SK-N-MC (cell line): ENCODE data around the gene KAZN.

Experiments used
- DNase-seq: peaks from one replicate; pipeline ENCODE4 v3.0.0-alpha.2; 2011; ENCODE audit warnings: low read depth, low spot score
- H3K27ac ChIP-seq: fragments of 200-600 bp; sonication (generic); 2 replicates; pipeline ENCODE4 v1.5.1; 2016; ENCODE audit warnings: mixed run types
- H3K36me3 ChIP-seq: fragments of 200-600 bp; sonication (generic); 2 replicates; pipeline ENCODE4 v1.6.1; 2017; ENCODE audit warnings: antibody characterized with exemption, low read length, mixed read lengths; ENCODE audit not compliant: insufficient read depth
- H3K4me3 ChIP-seq: fragments of 200-600 bp; sonication (generic); 2 replicates; pipeline ENCODE4 v1.5.1; 2016
- H3K9ac ChIP-seq: fragments of 200-600 bp; sonication (generic); 2 replicates; pipeline ENCODE4 v1.8.0; 2017; ENCODE audit warnings: mixed run types, mixed read lengths; ENCODE audit not compliant: insufficient read length
- H3K9me3 ChIP-seq: fragments of 200-600 bp; sonication (generic); 2 replicates; pipeline ENCODE4 v1.6.1; 2017; ENCODE audit warnings: low read depth, mild to moderate bottlenecking, antibody characterized with exemption, low read length, moderate library complexity, mixed read lengths
- EZH2 ChIP-seq: fragments of 200-600 bp; sonication (generic); IDR thresholded peaks from one replicate; pipeline ENCODE4 v1.6.1; 2017; ENCODE audit warnings: antibody characterized with exemption
- FOXP2 ChIP-seq: optimal IDR thresholded peaks from 2 replicates; pipeline ENCODE3; 2011; ENCODE audit warnings: mild to moderate bottlenecking, moderate library complexity; ENCODE audit not compliant: insufficient read depth; ENCODE audit errors: extremely low read length, control extremely low read depth
- POLR2AphosphoS5 ChIP-seq: IDR thresholded peaks from 2 replicates; pipeline ENCODE4 v1.6.1; 2012; ENCODE audit warnings: mild to moderate bottlenecking, low read depth, low read length, borderline replicate concordance

Gene KAZN

GRCh38 chr1:14678011-14678638 lies 79.6 kb downstream of the KAZN start:
- no peak for TF ChIP-seq FOXP2
- TF ChIP-seq EZH2 = no peak
- TF ChIP-seq POLR2AphosphoS5 = no peak
- no peaks in the 10 kb centered on the region for H3K36me3 ChIP-seq
- H3K9ac ChIP-seq = no peak overlapping the region
- H3K4me3 ChIP-seq = no peak overlapping the region
- no peak overlapping the region for H3K27ac ChIP-seq
- no peaks in the 10 kb centered on the region for H3K9me3 ChIP-seq
- no peak for DNase-seq

DNA sequence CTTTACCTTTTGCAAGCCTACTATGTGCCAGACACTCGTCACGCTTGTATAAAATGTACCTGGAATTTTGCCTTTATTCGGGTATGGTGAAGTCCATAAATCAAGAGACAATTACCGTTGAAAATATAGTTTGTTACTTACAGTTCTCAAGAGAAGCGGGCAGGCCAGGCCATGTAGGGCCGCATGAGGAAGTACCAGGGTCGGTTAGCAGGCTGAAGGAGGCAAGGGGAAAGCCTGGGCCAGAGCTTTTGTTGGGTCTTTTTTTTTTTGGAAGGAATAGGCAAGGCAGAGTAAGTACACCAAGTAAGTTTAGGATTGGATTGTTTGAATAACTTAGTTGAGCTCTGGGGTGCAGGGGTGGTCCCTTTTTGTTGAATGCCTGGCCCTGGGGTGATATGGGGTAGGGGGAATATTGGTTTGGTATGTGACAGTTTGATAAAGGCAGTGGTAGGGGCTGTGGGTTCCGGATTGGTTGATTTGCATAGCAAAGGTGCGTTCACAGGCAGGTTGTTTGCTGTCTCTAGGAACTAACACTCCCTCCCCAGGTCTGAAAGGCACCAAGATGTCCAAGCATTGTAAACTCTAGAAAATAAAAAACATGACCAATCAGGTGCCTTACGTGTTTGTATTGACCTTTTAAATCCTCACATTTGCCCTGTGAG lies 80.7 kb downstream of the KAZN start:
- Histone ChIP-seq H3K27ac (no peak overlapping the region), H3K36me3 (no peaks in the 10 kb centered on the region), H3K4me3 (no peak overlapping the region), H3K9me3 (no peaks in the 10 kb centered on the region), H3K9ac (no peak overlapping the region)
- TF ChIP-seq FOXP2 (no peak), POLR2AphosphoS5 (no peak), EZH2 (no peak)
- DNase-seq = no peak

- H3K9me3 ChIP-seq = no peaks in the 10 kb centered on the region
- DNase-seq = no peak
- no peak overlapping the region for H3K27ac ChIP-seq
- no peak overlapping the region for H3K4me3 ChIP-seq
- no peak overlapping the region for H3K9ac ChIP-seq
- H3K36me3 ChIP-seq = no peaks in the 10 kb centered on the region
- TF ChIP-seq FOXP2 (no peak), EZH2 (no peak), POLR2AphosphoS5 (no peak)
These were observed 82.7 kb downstream of the KAZN start for GRCh38 chr1:14681182-14681581.

DNA sequence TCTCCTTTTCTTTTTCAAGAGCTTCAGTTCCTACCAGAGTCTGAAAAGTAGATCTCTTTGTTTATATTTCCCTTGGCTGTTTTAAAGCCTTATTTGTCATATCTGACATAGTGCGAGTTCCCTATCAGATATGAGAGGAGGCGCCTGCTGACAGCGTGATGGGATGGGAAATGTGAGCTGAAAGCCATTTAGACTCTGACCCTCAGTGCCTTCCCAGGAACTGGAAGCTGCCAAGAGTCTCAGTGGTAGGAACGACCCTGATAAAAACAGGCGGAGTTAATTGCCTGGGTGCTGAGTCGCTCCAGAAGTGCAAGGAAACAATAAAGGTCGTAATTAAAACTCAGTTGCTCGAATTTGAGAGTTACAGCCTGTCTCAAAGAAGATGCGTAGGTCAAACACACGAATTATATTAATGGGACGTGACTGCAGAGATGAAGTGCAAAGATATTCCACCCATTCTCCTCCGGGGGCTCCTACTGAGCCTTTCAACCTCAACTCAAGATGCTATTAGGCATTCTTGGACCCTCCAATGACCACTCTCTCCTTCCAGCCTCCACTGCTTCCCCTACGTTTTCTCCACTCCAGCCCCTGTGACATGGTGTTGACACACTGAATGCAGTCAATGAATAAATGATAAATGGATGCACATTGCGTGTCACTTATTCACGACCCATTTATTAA lies 84.6 kb downstream of the KAZN start:
- no peaks in the 10 kb centered on the region for H3K9me3 ChIP-seq
- no peak overlapping the region for H3K4me3 ChIP-seq
- no peak overlapping the region for H3K9ac ChIP-seq
- no peaks in the 10 kb centered on the region for H3K36me3 ChIP-seq
- no peak for TF ChIP-seq EZH2
- no peak for TF ChIP-seq FOXP2
- TF ChIP-seq POLR2AphosphoS5 = no peak
- H3K27ac ChIP-seq = no peak overlapping the region
- no peak for DNase-seq

DNA sequence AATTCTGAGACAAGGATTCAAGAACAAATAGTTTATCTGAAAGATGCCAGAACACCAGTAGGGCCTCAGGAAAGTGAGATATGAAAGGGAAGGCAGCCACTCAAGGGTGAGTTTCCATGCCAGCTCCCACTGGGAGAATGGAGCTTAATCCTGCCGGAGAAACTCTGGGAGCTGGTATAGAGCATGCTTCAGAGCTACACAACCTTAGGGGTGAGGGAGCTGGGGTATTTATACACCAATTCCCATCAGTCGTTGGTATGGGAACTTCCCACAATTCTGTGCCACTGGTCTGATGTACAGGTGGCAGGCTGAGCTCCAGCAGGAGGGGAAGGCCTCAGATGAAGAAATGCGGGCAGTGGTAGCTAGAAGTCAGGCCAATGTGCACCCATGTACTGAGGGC lies 86.6 kb downstream of the KAZN start:
- no peak for DNase-seq
- H3K9me3 ChIP-seq = no peaks in the 10 kb centered on the region
- no peak for TF ChIP-seq EZH2
- TF ChIP-seq POLR2AphosphoS5 = no peak
- no peak for TF ChIP-seq FOXP2
- no peak overlapping the region for H3K27ac ChIP-seq
- no peaks in the 10 kb centered on the region for H3K36me3 ChIP-seq
- no peak overlapping the region for H3K4me3 ChIP-seq
- no peak overlapping the region for H3K9ac ChIP-seq

DNA sequence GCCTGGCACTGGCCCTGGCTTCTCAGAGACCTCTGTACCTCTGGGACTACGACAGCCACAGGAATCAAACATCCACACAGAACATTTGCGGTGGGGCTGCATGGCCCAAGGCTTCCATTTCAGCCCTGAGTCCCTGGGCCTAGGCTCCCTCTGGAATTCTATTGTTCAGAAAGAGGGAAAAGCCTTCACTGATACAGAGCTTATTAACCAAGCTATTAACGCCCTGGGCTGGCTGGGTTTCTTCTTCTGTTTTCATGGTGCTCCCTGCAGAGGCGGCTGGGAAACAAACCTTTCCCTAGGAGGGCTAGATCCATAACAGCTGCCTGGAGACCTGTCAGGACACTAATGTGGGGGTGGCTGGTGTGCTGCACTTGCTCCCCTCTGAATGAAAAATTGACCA lies 88.2 kb downstream of the KAZN start:
- Histone ChIP-seq H3K27ac (no peak overlapping the region), H3K4me3 (no peak overlapping the region)

GRCh38 chr1:14687147-14687546 lies 88.7 kb downstream of the KAZN start:
- no peak for TF ChIP-seq POLR2AphosphoS5
- TF ChIP-seq FOXP2 = no peak
- no peak for TF ChIP-seq EZH2

More for the DNA sequence above, 88.2 kb downstream of the KAZN start:
- Histone ChIP-seq H3K36me3 (no peaks in the 10 kb centered on the region), H3K9ac (no peak overlapping the region), H3K9me3 (no peaks in the 10 kb centered on the region)
- TF ChIP-seq EZH2 = no peak
- no peak for TF ChIP-seq POLR2AphosphoS5
- no peak for TF ChIP-seq FOXP2
- DNase-seq = no peak

DNA sequence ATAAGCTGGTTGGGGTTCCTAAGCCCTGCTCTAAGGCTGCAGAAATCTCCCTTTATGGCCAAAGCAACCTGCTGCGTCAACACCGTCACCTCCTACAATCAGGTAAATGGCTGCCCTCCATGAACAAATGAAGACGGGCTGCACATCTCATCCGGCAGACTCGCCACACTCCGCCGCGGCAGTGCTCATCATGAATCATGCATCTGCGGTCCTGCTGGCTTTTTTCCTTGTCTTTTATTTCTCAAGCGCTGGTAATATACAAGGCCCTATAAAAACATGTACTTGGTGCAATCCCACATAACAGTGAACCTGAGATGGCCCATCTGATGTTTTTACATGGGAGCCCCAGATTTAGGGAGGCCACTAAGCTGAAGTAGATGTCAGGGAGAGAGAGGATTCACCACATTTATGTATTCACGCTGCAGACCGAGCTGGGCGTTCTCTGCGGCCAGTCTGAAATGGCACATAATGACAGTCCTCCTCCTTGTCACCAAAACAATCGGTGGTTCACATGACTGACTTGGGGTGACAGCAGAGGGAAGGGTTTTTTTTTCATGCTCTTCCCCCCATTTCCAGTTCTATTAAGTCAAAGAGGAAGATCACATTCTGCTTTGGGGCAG lies 91.6 kb downstream of the KAZN start:
- Histone ChIP-seq H3K9me3 (no peaks in the 10 kb centered on the region), H3K9ac (no peak overlapping the region), H3K4me3 (no peak overlapping the region), H3K36me3 (no peaks in the 10 kb centered on the region), H3K27ac (no peak overlapping the region)
- DNase-seq = no peak
- TF ChIP-seq FOXP2 = no peak
- TF ChIP-seq EZH2 = no peak
- no peak for TF ChIP-seq POLR2AphosphoS5

More at GRCh38 chr1:14687147-14687546, 88.7 kb downstream of the KAZN start:
- Histone ChIP-seq H3K4me3 (no peak overlapping the region), H3K9me3 (no peaks in the 10 kb centered on the region), H3K36me3 (no peaks in the 10 kb centered on the region), H3K9ac (no peak overlapping the region), H3K27ac (no peak overlapping the region)
- DNase-seq = no peak
